Anterior cingulate cortex (tissue), 58 donors: Measurements from ENCODE around the gene KAZN.

Experiments used
- DNase-seq, 58 donors: peaks; one replicate each; lab custom pipeline; 2025; lab: John Stamatoyannopoulos, UW

Gene KAZN

GRCh38 chr1:14977338-14977931 lies 378.9 kb downstream of the KAZN start:
- DNase-seq, result no peak

GRCh38 chr1:14980621-14981218 lies 382.2 kb downstream of the KAZN start:
- DNase-seq, result peak in 6 of 58 donors; percentile 14 to 42 (median 26)

DNA sequence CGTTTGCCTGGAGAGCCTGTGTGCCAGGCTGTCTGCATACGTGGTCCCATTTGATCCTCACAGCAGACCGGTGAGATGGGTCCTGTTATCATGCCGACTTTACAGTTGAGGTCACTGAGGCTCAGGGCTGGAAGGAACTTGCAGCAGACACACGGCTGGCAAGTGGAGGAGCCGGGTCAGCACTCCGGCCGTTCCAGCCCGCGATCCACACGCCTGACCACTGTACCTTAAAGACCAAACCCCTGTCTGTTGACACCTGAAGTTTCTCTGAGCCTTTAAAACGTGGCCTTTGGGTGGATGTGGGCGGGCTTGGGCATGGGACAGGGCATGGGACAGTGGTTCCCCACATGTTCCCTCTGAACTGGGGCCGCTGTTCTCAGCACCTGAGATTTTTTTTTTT lies 383.5 kb downstream of the KAZN start:
- DNase-seq, result no peak

- DNase-seq, result no peak
Observed at GRCh38 chr1:14983277-14983676, 384.8 kb downstream of the KAZN start.

- no peak for DNase-seq
Observed at GRCh38 chr1:14986168-14986567, 387.7 kb downstream of the KAZN start.

DNA sequence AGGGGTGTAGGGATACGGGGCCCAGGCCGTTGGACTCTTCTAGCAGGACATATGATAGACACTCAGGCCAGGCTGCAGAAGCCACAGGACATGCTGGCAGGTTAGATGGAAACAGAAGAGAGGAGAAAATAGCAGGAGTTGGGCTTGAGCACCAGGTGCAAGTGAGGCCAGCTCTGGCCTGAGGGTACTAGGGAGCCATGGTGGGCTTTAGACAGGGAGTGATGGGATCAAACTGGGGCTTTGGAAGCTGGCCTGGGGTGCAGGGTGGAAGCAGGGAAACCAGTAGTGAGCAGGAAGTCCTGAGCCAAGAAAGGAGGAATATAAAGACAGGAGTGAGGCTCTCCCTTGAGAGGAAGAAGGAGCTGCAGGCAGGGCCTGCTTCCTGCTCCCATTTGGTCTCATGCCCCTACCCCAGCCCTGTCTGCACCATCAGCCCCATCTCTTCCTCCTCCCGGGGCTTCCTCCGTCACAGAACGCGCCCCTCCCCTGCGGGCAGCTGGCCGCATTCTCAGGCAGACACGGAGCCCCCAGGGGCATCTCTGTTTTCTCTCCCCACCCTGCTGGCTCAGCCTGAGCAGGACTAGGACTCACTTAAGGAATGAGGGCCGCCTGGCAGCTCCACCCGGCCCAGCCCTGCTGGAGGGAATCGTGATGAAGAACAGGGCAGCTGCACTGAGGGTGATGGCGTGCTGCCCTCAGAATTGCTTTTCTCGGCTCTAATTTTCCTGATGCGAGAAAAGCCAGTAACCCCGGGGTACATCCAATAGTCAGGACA lies 389.5 kb downstream of the KAZN start:
- DNase-seq, result no peak

- DNase-seq, result no peak
Observed at GRCh38 chr1:14988636-14989035, 390.2 kb downstream of the KAZN start.

GRCh38 chr1:14989931-14990728 lies 391.6 kb downstream of the KAZN start:
- DNase-seq, result no peak

DNA sequence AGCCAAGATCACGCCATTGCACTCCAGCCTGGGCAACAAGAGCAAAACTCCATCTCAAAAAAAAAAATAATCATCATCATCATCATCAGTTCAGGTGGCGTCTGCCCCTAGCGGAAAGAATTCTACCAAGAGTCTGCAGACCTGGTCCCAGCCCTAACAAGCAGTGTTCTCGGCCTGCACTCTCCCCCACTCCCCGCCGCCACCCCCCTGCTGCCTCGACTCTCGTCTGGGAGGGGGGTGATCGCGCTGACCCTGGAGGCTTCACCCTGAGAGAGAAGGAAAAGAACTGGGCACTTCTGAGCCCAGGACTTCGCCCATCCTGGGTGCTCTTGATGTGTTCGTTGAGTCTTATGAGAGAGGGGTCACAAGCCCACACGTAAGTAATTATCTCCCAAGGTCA lies 394.9 kb downstream of the KAZN start:
- no peak for DNase-seq

GRCh38 chr1:14994148-14994547 lies 395.7 kb downstream of the KAZN start:
- DNase-seq, result no peak

DNA sequence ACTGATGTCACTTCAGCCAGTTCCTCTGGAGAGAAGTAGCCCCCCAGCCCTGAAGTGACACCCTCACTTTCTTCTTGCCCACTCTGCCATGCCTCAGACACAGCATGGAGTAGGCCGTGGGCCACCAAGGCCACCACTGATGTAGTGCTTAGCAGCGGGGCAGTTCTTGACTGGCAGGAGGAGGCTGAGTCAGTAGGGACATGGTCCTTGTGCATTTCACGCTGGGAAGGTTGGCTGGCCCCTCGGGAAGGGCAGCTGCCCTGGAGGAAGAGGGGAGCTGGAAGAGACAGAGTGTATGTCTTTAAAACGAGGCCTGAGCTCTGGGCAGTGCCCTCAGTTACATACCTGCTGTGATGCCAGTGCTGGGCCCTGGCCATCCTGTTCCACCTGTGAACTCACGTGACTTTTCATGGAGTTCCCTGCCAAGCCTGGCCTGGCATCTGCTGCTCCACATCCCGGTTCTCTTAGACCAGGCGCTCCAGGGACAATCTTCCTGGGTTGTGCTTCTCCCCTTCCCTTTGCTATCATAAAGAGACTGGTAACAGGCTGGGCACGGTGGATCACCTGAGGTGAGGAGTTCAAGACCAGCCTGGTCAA lies 396.5 kb downstream of the KAZN start:
- no peak for DNase-seq

GRCh38 chr1:14996133-14997050 lies 397.9 kb downstream of the KAZN start:
- peak in 6 of 58 donors; percentile 18 to 35 (median 25) for DNase-seq

- DNase-seq, result no peak
Observed at GRCh38 chr1:14997646-14998276, 399.3 kb downstream of the KAZN start.

DNA sequence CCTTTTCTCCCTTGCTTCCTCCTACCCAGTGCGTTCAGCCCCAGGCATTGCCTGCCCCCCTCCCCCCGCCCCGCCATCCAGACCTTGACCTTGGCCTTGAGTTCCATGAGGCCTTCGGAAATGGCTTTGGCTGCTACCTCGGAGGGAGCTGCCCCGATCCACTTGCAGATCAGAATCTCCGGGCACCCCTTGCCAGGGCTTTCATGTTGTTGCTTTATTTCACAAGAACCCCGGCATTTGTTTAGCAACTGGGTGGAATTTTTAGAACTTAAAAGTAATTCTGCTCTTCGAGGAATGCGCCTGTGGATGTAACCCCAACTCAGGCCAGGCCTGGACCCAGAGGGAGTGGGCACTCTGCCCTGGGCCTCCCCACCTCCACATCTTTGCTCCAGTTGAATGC lies 401.0 kb downstream of the KAZN start:
- no peak for DNase-seq

DNA sequence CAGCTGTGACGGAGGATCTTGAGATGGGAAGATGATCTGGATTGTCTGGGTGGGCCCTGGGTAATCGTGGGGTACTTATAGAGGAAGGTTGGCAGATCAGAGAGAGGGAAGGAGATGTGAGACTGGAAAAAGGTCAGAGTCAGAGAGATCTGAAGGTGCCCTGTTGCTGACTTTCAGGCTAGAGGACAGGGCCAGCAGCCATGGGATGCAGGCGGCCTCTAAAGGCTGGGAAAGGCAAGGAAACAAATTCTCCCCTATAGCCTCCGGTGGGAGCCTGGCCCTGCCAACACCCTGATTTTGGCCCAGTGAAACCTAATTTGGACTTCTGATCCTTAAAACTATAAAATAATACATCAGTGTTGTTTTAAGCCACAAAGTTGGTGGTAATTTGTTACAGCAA lies 401.5 kb downstream of the KAZN start:
- DNase-seq, result no peak

DNA sequence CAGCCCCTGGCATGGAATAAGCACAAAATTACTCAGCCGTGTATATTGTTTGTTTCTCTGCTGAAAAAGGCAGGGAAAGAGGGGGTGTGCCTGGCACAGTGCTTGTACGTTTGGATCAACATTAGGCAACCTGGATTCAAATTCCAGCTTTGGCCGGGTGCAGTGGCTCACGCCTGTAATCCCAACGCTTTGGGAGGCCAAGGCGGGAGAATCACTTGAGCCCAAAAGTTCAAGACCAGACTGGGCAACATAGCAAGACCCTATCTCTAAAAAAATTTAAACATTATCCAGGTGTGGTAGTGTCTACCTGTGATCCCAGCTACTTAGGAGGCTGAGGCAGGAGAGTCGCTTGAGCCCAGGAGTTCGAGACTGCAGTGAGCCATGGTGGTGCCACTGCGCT lies 402.2 kb downstream of the KAZN start:
- DNase-seq, result no peak

GRCh38 chr1:15001317-15001915 lies 402.9 kb downstream of the KAZN start:
- no peak for DNase-seq

GRCh38 chr1:15002325-15002724 lies 403.8 kb downstream of the KAZN start:
- no peak for DNase-seq

- DNase-seq, result no peak
Observed at GRCh38 chr1:15004396-15004795, 405.9 kb downstream of the KAZN start.
